DMS 273 treated with DMSO at 0.1 percent for 48 hours (cell line): Measurements from ENCODE around the gene ELK4.

Experiments
- DNase-seq: peaks from one replicate; lab custom pipeline; 2025; lab: John Stamatoyannopoulos, UW

Gene ELK4

GRCh38 chr1:205631768-205632668 is at the start of gene ELK4:
Gene ELK4, minus strand, starts transcription at chr1:205632011. Its CDS starts 8,129 bp downstream, at chr1:205623882.
- peak; percentile 93 for DNase-seq

- no peak for DNase-seq
These were observed 49.6 kb upstream of the ELK4 start for GRCh38 chr1:205681364-205681763.

GRCh38 chr1:205680073-205680851 is 48.5 kb upstream of the ELK4 start, which contains the start of gene SLC45A3:
Gene SLC45A3, minus strand, starts transcription at chr1:205680509. Its CDS starts 15,853 bp downstream, at chr1:205664656.
- no peak for DNase-seq

GRCh38 chr1:205678286-205679111 is 46.7 kb upstream of the ELK4 start:
- no peak for DNase-seq

GRCh38 chr1:205677167-205677566 is 45.4 kb upstream of the ELK4 start:
- DNase-seq, result no peak

GRCh38 chr1:205676597-205676996 is 44.8 kb upstream of the ELK4 start:
- DNase-seq, result no peak

- no peak for DNase-seq
These were observed 44.2 kb upstream of the ELK4 start for GRCh38 chr1:205676002-205676401.

GRCh38 chr1:205675247-205675646 is 43.4 kb upstream of the ELK4 start:
- no peak for DNase-seq

GRCh38 chr1:205672970-205673369 is 41.2 kb upstream of the ELK4 start:
- DNase-seq, result no peak

- DNase-seq, result no peak
These were observed 40.6 kb upstream of the ELK4 start for GRCh38 chr1:205672395-205672889.

GRCh38 chr1:205670611-205671430 is 39.0 kb upstream of the ELK4 start:
- DNase-seq, result no peak

GRCh38 chr1:205670150-205670446 is 38.3 kb upstream of the ELK4 start:
- no peak for DNase-seq

GRCh38 chr1:205669341-205670149 is 37.7 kb upstream of the ELK4 start:
- DNase-seq, result no peak

- no peak for DNase-seq
These were observed 37.1 kb upstream of the ELK4 start for GRCh38 chr1:205668951-205669340.

GRCh38 chr1:205667909-205668643 is 36.3 kb upstream of the ELK4 start:
- no peak for DNase-seq

GRCh38 chr1:205666372-205667166 is 34.8 kb upstream of the ELK4 start:
- no peak for DNase-seq

- DNase-seq, result no peak
These were observed 33.6 kb upstream of the ELK4 start for GRCh38 chr1:205665201-205666045.
